HepG2 (cell line): Measurements from ENCODE around the gene SPATS2. TPM values are rescaled to one million over a fixed set of nuclear protein-coding genes. Genes with fewer than 3 reads are reported as not detected.
A peak's percentile ranks its signal among the peaks of the same experiment; 100 is the strongest.

Experiments used
- ATAC-seq: fragments of 200-7000 bp; cut with Tn5 transposase; 3 replicates; pipeline ENCODE4 v1.9.1; 2020; ENCODE audit warnings: mild to moderate bottlenecking, moderate library complexity
- BruUV-seq: library from RNA; stranded (reverse); fragments of 400-500 nt; replicated peaks from 2 replicates; lab custom pipeline; 2021; lab: Mats Ljungman, UMichigan
- CTCF ChIA-PET: fragments of 300-600 bp; formaldehyde crosslinking; extraction: SDS; loops from one replicate; lab custom pipeline; 2021; ENCODE audit warnings: low total read pairs, inconsistent platforms, low intra/inter-chr PET ratio; lab: Yijun Ruan, JAX
- POLR2A ChIA-PET: fragments of 350-600 bp; sonication (Branson Sonifier 250); formaldehyde crosslinking; loops from one replicate; lab custom pipeline; 2020; ENCODE audit warnings: antibody characterized with exemption, inconsistent platforms; lab: Yijun Ruan, JAX
- DNase-seq: peaks from one replicate; pipeline ENCODE4 v3.0.0-alpha.2; 2015; ENCODE audit warnings: low spot score
- FAIRE-seq: peaks from 3 replicates; lab custom pipeline; 2011; peaks lifted over from hg19 to GRCh38; lab: Jason Lieb, UNC
- H2AFZ ChIP-seq: one replicate; pipeline ENCODE4 v1.6.1; 2011; ENCODE audit warnings: low read length, inconsistent platforms
- H3K27ac ChIP-seq: fragments of 300-600 bp; 3 replicates; pipeline ENCODE4 v1.8.0; 2011; ENCODE audit warnings: mixed run types, mild to moderate bottlenecking, mixed read lengths, low read length, inconsistent platforms; ENCODE audit not compliant: insufficient read depth; ENCODE audit errors: extremely low read length
- H3K27me3 ChIP-seq, 2 experiments: fragments of 200-600 bp in 1 of 2; 2 replicates in 1 of 2; 3 replicates in 1 of 2; pipeline versions ENCODE4 v1.6.0 to v1.8.0; 2011; ENCODE audit warnings: low read length in 2 of 2, mild to moderate bottlenecking in 2 of 2, moderate library complexity in 2 of 2, inconsistent platforms in 1 of 2; ENCODE audit not compliant: insufficient read depth in 2 of 2, control insufficient read depth in 1 of 2
- H3K36me3 ChIP-seq, 2 experiments: fragments of 200-600 bp in 1 of 2; replicated peaks in 1 of 2; 2 replicates in 1 of 2; 3 replicates in 1 of 2; pipeline versions ENCODE4 v1.5.1 to v1.8.0; 2011; ENCODE audit warnings: low read length in 2 of 2, inconsistent platforms in 1 of 2; ENCODE audit not compliant: insufficient read depth in 2 of 2, control insufficient read depth in 1 of 2
- H3K4me1 ChIP-seq: 2 replicates; pipeline ENCODE4 v1.5.1; 2012; ENCODE audit warnings: low read length, inconsistent platforms; ENCODE audit not compliant: insufficient read depth
- H3K4me2 ChIP-seq: 2 replicates; pipeline ENCODE4 v1.6.0; 2011; ENCODE audit warnings: low read depth, low read length, inconsistent platforms
- H3K4me3 ChIP-seq, 3 experiments: fragments of 200-600 bp in 1 of 3; sonication (generic), shearing (Covaris generic) in 1 of 3; replicated peaks in 1 of 3; 2 replicates each; pipeline ENCODE4 v1.5.1; 2011 to 2016; ENCODE audit warnings: low read length in 3 of 3, inconsistent platforms in 2 of 3, low read depth in 2 of 3, mild to moderate bottlenecking in 2 of 3, control low read depth in 1 of 3, mixed read lengths in 1 of 3; ENCODE audit not compliant: insufficient read depth in 1 of 3
- H3K79me2 ChIP-seq: one replicate; pipeline ENCODE4 v1.6.1; 2011; ENCODE audit warnings: low read length, inconsistent platforms; ENCODE audit not compliant: insufficient read depth
- H3K9ac ChIP-seq: 2 replicates; pipeline ENCODE4 v1.6.0; 2011; ENCODE audit warnings: mild to moderate bottlenecking, low read depth, low read length, inconsistent platforms; ENCODE audit not compliant: insufficient read depth
- H3K9me3 ChIP-seq: 2 replicates; pipeline ENCODE4 v1.5.1; 2012; ENCODE audit warnings: mild to moderate bottlenecking, low read length
- H4K20me1 ChIP-seq: 2 replicates; pipeline ENCODE4 v1.6.0; 2011; ENCODE audit warnings: inconsistent platforms, mild to moderate bottlenecking, low read length, moderate library complexity; ENCODE audit not compliant: insufficient read depth
- FOXP1 ChIP-seq, 2 experiments: fragments of 450-650 bp in 1 of 2; IDR thresholded peaks; 2 replicates each; pipeline ENCODE4 v1.6.1; 2017 to 2018; ENCODE audit warnings: antibody characterized with exemption in 1 of 2
- RFX3 ChIP-seq: IDR thresholded peaks from 2 replicates; pipeline ENCODE4 v1.6.1; 2016; ENCODE audit warnings: missing biosample characterization, missing genetic modification reagents
- WGBS: methylation state at CpG from one replicate; pipeline ENCODE4 v1.1.6; 2017; ENCODE audit warnings: low lambda C conversion rate; 5-methylcytosine and 5-hydroxymethylcytosine counted together
- in situ Hi-C: cut with HindIII; loops from 2 replicates; pipeline ENCODE4 v1.10.0; 2017; ENCODE audit warnings: low pct_unique_long_range_greater_than_20kb; ENCODE audit not compliant: extremely low pct_ligation_motif_present
- intact Hi-C: fragments of 100-400 bp; cut with micrococcal nuclease; formaldehyde crosslinking; loops from one replicate; pipeline ENCODE4 v1.10.0; 2022; ENCODE audit not compliant: unreplicated experiment
- polyA plus RNA-seq, 8 experiments: library from polyadenylated mRNA; depleted of rRNA in 3 of 8; stranded (reverse) in 7 of 8; unstranded in 1 of 8; fragments of >200 nt; fragmentation: Illumina TruSeq in 4 of 8; extraction: Trizol in 4 of 8; gene quantifications; 2 replicates each; pipeline versions ENCODE4 v1.2.1 to v1.2.3, GENCODE V29; 2011 to 2016; ENCODE audit warnings: low read depth in 4 of 8, missing spikeins in 1 of 8, mixed read lengths in 1 of 8; ENCODE audit not compliant: insufficient read depth in 1 of 8
- total RNA-seq, 5 experiments: library from RNA; depleted of rRNA; stranded (reverse); fragments of >200 nt; fragmentation: Illumina TruSeq; extraction: Trizol; gene quantifications; 2 replicates each; pipeline ENCODE4 v1.2.3, GENCODE V29; 2016; ENCODE audit warnings: low read depth in 1 of 5
- TF ChIP-seq, protein P1 (sequence below), 2 experiments: fragments of 450-650 bp in 1 of 2; sonication (generic) in 1 of 2; formaldehyde crosslinking in 1 of 2; IDR thresholded peaks; 2 replicates each; pipeline versions ENCODE4 v1.6.1 to v1.8.0; 2016 to 2022; ENCODE audit warnings: antibody characterized with exemption in 1 of 2, mild to moderate bottlenecking in 1 of 2, missing genetic modification reagents in 1 of 2

SPATS2 gene
- total and polyA plus RNA-seq, 2 of the 13 experiments (the other 11 are each of a cell fraction or from before 2014, with no cell fraction given) = 19.3 to 28.1 TPM

GRCh38 chr12:49415521-49415970 is 48.3 kb downstream of the SPATS2 start:
- no peak overlapping the region for H3K27ac ChIP-seq
- ATAC-seq (no peak), FAIRE-seq (no peak), DNase-seq (no peak)
- H3K36me3 ChIP-seq = no peaks in the 10 kb centered on the region; a peak in 1 of 5 replicates
- H3K4me3 ChIP-seq = no peak overlapping the region
- no TSS peak for BruUV-seq
- H3K4me2 ChIP-seq = no peak overlapping the region
- H4K20me1 ChIP-seq = no peaks in the 10 kb centered on the region
- no peak overlapping the region for H3K9ac ChIP-seq
- in situ Hi-C loops (no loop called here), intact Hi-C loops (no loop called here)
- no peaks in the 10 kb centered on the region for H3K9me3 ChIP-seq
- WGBS = 91% methylated on average over 3 of the region's 3 CpGs
- TF ChIP-seq FOXP1 (IDR thresholded peaks at IDR 0.05) = no peak
- no peak for TF ChIP-seq FOXP1 (CRISPR knock-in tag; IDR thresholded peaks at IDR 0.05)
- TF ChIP-seq, protein P1, sequence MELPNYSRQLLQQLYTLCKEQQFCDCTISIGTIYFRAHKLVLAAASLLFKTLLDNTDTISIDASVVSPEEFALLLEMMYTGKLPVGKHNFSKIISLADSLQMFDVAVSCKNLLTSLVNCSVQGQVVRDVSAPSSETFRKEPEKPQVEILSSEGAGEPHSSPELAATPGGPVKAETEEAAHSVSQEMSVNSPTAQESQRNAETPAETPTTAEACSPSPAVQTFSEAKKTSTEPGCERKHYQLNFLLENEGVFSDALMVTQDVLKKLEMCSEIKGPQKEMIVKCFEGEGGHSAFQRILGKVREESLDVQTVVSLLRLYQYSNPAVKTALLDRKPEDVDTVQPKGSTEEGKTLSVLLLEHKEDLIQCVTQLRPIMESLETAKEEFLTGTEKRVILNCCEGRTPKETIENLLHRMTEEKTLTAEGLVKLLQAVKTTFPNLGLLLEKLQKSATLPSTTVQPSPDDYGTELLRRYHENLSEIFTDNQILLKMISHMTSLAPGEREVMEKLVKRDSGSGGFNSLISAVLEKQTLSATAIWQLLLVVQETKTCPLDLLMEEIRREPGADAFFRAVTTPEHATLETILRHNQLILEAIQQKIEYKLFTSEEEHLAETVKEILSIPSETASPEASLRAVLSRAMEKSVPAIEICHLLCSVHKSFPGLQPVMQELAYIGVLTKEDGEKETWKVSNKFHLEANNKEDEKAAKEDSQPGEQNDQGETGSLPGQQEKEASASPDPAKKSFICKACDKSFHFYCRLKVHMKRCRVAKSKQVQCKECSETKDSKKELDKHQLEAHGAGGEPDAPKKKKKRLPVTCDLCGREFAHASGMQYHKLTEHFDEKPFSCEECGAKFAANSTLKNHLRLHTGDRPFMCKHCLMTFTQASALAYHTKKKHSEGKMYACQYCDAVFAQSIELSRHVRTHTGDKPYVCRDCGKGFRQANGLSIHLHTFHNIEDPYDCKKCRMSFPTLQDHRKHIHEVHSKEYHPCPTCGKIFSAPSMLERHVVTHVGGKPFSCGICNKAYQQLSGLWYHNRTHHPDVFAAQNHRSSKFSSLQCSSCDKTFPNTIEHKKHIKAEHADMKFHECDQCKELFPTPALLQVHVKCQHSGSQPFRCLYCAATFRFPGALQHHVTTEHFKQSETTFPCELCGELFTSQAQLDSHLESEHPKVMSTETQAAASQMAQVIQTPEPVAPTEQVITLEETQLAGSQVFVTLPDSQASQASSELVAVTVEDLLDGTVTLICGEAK (IDR thresholded peaks at IDR 0.05) = peak; percentile 79
- TF ChIP-seq, protein P1 (CRISPR knock-in tag; IDR thresholded peaks at IDR 0.05) = peak; percentile 96; the same call in 1 of the 2 replicates
- TF ChIP-seq RFX3 (CRISPR knock-in tag) = no peak
- no peak overlapping the region for H2AFZ ChIP-seq
- CTCF ChIA-PET = no interaction called here
- peaks cover 8% of the 10 kb centered on the region for H3K79me2 ChIP-seq
- no peaks in the 10 kb centered on the region for H3K27me3 ChIP-seq
- POLR2A ChIA-PET = no interaction called here
- H3K4me1 ChIP-seq = peaks cover 74% of the 10 kb centered on the region
